GM12873 (cell line): Measurements from ENCODE around the gene RNF32.

ENCODE experiments used
- TF ChIP-seq, protein P1 (sequence below): IDR thresholded peaks from 2 replicates; pipeline ENCODE4 v1.5.1; 2012; ENCODE audit warnings: low read depth, mild to moderate bottlenecking, moderate library complexity, low read length, control low read depth; ENCODE audit not compliant: insufficient read depth; ENCODE audit errors: missing control alignments

Gene RNF32

GRCh38 chr7:156617215-156617614, 23.4 kb upstream of the RNF32 start:
- TF ChIP-seq, protein P1, sequence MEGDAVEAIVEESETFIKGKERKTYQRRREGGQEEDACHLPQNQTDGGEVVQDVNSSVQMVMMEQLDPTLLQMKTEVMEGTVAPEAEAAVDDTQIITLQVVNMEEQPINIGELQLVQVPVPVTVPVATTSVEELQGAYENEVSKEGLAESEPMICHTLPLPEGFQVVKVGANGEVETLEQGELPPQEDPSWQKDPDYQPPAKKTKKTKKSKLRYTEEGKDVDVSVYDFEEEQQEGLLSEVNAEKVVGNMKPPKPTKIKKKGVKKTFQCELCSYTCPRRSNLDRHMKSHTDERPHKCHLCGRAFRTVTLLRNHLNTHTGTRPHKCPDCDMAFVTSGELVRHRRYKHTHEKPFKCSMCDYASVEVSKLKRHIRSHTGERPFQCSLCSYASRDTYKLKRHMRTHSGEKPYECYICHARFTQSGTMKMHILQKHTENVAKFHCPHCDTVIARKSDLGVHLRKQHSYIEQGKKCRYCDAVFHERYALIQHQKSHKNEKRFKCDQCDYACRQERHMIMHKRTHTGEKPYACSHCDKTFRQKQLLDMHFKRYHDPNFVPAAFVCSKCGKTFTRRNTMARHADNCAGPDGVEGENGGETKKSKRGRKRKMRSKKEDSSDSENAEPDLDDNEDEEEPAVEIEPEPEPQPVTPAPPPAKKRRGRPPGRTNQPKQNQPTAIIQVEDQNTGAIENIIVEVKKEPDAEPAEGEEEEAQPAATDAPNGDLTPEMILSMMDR: no peak

GRCh38 chr7:156618078-156618779, 22.3 kb upstream of the RNF32 start:
- TF ChIP-seq, protein P1: no peak

- TF ChIP-seq, protein P1: no peak
Measured at GRCh38 chr7:156618780-156619367, 21.7 kb upstream of the RNF32 start.

GRCh38 chr7:156620291-156620675, 20.3 kb upstream of the RNF32 start:
- TF ChIP-seq, protein P1: no peak

DNA sequence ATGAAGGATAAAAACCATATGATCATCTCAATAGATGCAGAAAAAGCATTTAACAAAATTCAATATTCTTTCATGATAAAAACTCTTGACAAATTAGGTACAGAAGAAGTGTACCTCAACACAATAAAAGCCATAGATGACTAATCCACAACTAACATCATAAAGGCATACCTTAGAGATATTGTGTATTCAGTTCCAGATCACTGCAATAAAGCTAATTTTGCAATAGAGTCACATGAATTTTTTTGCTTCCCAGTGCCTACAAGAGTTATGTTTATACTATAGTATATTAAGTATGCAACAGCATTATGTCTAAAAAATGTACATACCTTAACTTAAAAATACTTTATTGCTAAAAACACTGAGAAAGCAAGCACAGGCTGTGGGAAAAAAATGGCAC, 18.9 kb upstream of the RNF32 start:
- TF ChIP-seq, protein P1: no peak

- TF ChIP-seq, protein P1: no peak
Measured at GRCh38 chr7:156625580-156625979, 15.0 kb upstream of the RNF32 start.

- TF ChIP-seq, protein P1: no peak
Measured at GRCh38 chr7:156626220-156626895, 14.2 kb upstream of the RNF32 start.
